AML-193 (cell line): ENCODE measurements around the gene TGFB2.

Experiments used
- DNase-seq, 2 experiments: peaks; one replicate each; lab custom pipeline; 2025; lab: John Stamatoyannopoulos, UW

TGFB2 gene

DNA sequence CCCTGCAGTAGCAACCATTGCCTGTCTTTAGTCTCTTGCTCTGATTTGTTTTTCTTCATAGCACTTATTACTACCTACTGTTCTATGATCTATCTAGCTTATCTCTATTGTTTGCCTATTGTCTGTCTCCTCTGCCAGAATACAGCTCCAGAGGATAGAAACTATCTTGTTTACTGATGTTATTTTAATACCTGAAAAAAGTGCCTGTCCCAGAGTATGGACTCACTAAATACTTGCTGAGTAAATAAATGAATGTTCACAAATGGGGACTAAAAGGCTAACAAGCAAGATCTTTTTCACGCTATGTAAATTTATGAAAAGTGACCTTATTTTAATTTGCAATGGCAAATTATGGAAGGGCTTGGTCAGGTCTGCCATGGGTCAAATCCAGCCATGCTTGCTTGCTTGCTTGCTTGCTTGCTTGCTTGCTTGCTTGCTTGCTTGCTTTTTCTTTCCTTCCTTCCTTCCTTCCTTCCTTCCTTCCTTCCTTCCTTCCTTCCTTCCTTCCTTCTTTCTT is 145.3 kb downstream of the TGFB2 start:
- DNase-seq, result no peak

DNA sequence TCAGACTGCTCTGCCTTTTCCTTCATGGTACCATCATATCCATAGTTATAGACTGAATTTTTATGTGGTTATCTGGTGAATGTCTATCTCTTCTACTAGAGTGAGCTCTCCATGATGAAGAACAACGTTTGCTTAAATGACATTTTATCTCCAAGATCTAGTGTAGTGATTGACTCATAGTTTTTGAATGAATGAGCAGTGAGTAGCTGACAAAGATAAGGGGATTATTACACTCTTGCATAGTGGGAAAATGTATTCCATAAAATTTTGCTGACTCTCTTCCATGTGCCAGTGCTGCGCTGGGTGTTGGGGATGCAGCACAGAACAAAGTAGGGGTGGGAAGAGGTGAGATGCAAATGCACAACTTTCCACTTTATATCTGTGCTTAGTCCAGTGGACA is 147.7 kb downstream of the TGFB2 start:
- no peak for DNase-seq

DNA sequence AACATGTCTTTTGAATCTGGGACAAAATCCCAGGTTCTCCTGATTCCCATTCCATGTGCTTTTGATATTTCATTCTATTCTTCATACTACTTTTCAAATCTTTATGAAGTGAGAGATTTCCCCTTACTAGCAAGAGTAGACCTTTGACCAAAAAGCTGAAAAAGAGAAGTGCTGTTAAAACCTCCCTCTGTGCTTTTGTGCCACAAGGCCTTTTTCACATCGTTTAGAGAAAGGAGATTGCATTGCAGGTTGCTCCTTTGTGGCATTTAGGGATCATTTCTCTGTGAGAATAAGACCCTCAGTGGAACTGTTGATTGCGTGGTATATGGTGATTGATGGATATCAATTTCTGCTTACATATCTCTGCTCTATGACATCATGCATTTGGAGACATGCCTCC is 148.8 kb downstream of the TGFB2 start:
- no peak for DNase-seq
